ENCODE measurements around the gene TGFBR3.

The TGFBR3 gene

GRCh38 chr1:91796390-91796654, 89.6 kb downstream of the TGFBR3 start:
- DNase-seq: no peak

- DNase-seq: no peak
These were observed 90.2 kb downstream of the TGFBR3 start for GRCh38 chr1:91795591-91796389.

- DNase-seq: no peak
These were observed 92.1 kb downstream of the TGFBR3 start for GRCh38 chr1:91793877-91794276.

- no peak for DNase-seq
These were observed 92.8 kb downstream of the TGFBR3 start for GRCh38 chr1:91793189-91793588.

- DNase-seq: peak; percentile 40
These were observed 93.4 kb downstream of the TGFBR3 start for GRCh38 chr1:91792489-91793071.

- DNase-seq: peak; percentile 24
These were observed 94.1 kb downstream of the TGFBR3 start for GRCh38 chr1:91791691-91792488.

GRCh38 chr1:91791103-91791502, 94.8 kb downstream of the TGFBR3 start:
- peak; percentile 80 for DNase-seq

- peak; percentile 14 for DNase-seq
These were observed 95.6 kb downstream of the TGFBR3 start for GRCh38 chr1:91790392-91790791.

GRCh38 chr1:91789273-91789997, 96.5 kb downstream of the TGFBR3 start:
- no peak for DNase-seq

- no peak for DNase-seq
These were observed 98.0 kb downstream of the TGFBR3 start for GRCh38 chr1:91787919-91788318.

- no peak for DNase-seq
These were observed 101.3 kb downstream of the TGFBR3 start for GRCh38 chr1:91784616-91785015.

- no peak for DNase-seq
These were observed 101.8 kb downstream of the TGFBR3 start for GRCh38 chr1:91784191-91784590.

GRCh38 chr1:91783423-91784170, 102.4 kb downstream of the TGFBR3 start:
- no peak for DNase-seq

GRCh38 chr1:91781901-91782622, 103.9 kb downstream of the TGFBR3 start:
- no peak for DNase-seq

GRCh38 chr1:91781371-91781825, 104.6 kb downstream of the TGFBR3 start:
- DNase-seq: no peak

GRCh38 chr1:91779548-91780021, 106.4 kb downstream of the TGFBR3 start:
- peak; percentile 2 for DNase-seq

GRCh38 chr1:91778964-91779363, 107.0 kb downstream of the TGFBR3 start:
- no peak for DNase-seq

- peak; percentile 10 for DNase-seq
These were observed 108.2 kb downstream of the TGFBR3 start for GRCh38 chr1:91777630-91778300.

- DNase-seq: peak; percentile 10
These were observed 108.8 kb downstream of the TGFBR3 start for GRCh38 chr1:91777196-91777595.

GRCh38 chr1:91776068-91776794, 109.7 kb downstream of the TGFBR3 start:
- no peak for DNase-seq

All from NCI-H69 (cell line).